ENCODE measurements around the gene NRG2. TPM values are rescaled to one million over a fixed set of nuclear protein-coding genes. Genes with fewer than 3 reads are reported as not detected.

NRG2 gene
- total and polyA plus RNA-seq, 2 experiments from 2014 or later, result 13.5 to 20.7 TPM

DNA sequence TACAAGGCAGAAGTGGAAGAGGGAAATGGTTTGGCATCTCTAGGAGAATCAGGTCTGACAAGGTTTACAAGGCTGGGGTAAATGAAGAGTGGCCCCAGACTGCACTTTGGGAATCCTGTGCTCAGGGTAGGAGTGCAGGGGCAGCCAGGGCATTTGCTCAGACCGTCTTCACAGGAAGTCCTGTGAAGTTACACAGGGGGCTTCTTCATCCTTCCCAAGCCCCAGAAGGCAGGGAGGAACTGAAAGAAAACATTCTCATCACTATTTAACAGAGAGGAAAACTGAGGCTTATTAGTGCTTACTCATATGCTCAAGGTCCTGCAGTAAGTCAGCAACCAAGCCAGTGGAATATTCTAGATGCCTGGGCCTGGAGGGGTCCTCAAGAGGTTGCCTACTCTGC is 80.7 kb downstream of the NRG2 start:
- H3K4me3 ChIP-seq, result no peak overlapping the region

DNA sequence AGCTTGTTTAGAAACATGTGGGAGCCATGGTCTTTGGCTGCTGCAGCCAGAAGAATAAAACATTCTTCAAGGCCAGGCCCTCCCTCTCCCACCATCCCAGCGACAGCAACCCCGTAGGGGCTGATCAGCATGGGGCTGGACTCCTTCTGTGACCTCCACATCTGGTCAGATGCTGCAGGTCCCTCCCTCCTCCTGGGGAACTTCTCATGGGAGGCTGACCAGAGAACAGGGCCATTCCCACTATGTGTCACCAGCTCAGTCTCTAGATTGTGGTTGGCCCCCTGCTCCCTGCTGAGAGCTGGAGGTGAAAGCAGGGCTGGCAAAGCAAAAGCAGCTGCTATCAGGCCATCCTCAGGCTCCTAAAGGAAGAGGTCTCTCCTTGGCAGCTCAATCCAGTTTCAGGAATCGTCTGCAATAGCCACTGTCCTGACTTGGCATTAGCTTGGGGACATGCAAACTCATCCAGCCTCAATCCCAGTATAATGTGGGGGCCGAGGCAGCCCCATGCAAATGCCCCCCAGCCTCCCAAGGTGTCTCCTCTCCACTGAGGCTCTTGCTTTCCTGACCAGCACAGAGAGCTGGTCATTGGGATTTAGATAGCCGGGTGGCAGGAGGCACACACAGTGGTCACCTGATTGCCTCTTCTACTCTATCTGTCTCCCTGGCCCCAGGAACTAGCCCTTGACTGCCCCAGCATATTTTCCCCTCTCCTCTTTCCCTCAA is 81.5 kb downstream of the NRG2 start:
- Histone ChIP-seq H3K9me3 (ENCODE audit: low read depth) (no peaks in the 10 kb centered on the region), H3K27me3 (no peaks in the 10 kb centered on the region), H3K27ac (no peak overlapping the region), H3K4me3 (no peak overlapping the region), H3K4me1 (ENCODE audit: low read depth) (peaks cover 8% of the 10 kb centered on the region), H3K36me3 (no peaks in the 10 kb centered on the region)
- no peak for DNase-seq (ENCODE audit: low read depth in 1 of 2, low spot score in 1 of 2)
- TF ChIP-seq, protein P1, sequence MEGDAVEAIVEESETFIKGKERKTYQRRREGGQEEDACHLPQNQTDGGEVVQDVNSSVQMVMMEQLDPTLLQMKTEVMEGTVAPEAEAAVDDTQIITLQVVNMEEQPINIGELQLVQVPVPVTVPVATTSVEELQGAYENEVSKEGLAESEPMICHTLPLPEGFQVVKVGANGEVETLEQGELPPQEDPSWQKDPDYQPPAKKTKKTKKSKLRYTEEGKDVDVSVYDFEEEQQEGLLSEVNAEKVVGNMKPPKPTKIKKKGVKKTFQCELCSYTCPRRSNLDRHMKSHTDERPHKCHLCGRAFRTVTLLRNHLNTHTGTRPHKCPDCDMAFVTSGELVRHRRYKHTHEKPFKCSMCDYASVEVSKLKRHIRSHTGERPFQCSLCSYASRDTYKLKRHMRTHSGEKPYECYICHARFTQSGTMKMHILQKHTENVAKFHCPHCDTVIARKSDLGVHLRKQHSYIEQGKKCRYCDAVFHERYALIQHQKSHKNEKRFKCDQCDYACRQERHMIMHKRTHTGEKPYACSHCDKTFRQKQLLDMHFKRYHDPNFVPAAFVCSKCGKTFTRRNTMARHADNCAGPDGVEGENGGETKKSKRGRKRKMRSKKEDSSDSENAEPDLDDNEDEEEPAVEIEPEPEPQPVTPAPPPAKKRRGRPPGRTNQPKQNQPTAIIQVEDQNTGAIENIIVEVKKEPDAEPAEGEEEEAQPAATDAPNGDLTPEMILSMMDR (IDR thresholded peaks at IDR 0.05; ENCODE audit: low read depth, low read length), result no peak

More for the DNA sequence above, 80.7 kb downstream of the NRG2 start:
- Histone ChIP-seq H3K9me3 (ENCODE audit: low read depth) (no peaks in the 10 kb centered on the region), H3K36me3 (no peaks in the 10 kb centered on the region), H3K27ac (no peak overlapping the region), H3K4me1 (ENCODE audit: low read depth) (peaks cover 8% of the 10 kb centered on the region), H3K27me3 (no peaks in the 10 kb centered on the region)
- TF ChIP-seq, protein P1 (IDR thresholded peaks at IDR 0.05; ENCODE audit: low read depth, low read length), result no peak
- DNase-seq (ENCODE audit: low read depth in 1 of 2, low spot score in 1 of 2), result no peak

- TF ChIP-seq, protein P1 (IDR thresholded peaks at IDR 0.05; ENCODE audit: low read depth, low read length), result no peak
- Histone ChIP-seq H3K27ac (no peak overlapping the region), H3K36me3 (no peaks in the 10 kb centered on the region), H3K4me1 (ENCODE audit: low read depth) (peaks cover 10% of the 10 kb centered on the region), H3K27me3 (no peaks in the 10 kb centered on the region), H3K9me3 (ENCODE audit: low read depth) (no peaks in the 10 kb centered on the region), H3K4me3 (no peak overlapping the region)
- DNase-seq (ENCODE audit: low read depth in 1 of 2, low spot score in 1 of 2), result no peak
These were observed 82.2 kb downstream of the NRG2 start for GRCh38 chr5:139960723-139961383.

DNA sequence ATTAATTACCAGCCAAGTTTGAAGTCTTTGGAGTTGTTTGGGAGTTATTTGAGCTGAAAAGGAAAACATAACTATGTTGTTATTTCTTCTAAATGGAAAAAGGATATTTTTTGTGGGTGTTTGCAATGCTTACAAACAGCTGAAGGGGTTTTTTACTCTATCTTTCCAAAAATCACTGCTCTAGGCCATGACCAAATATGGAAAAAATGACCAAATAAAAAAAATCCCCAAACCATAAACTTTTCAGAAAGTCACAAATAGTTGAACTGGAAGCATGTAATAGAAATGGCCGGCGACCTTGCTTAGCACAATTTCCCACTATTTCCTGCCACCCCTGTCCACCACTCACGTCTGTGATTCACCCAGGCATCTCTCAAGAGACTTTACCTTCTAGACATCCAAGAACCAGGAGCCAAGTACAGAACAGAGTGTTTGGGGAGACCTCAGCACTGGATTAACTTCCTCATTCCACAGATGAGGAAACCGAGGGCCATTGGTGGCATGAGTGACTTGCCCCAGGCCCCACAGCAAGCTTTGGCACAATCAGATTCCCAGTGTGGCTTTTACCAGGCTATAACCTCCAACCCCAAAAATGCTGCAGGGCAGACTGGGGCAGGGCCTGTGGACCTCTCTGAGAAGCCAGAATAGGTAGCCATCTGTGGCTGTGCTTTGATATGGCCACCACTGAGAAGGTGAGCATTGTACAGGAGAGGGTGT is 84.5 kb downstream of the NRG2 start:
- Histone ChIP-seq H3K4me3 (no peak overlapping the region), H3K4me1 (ENCODE audit: low read depth) (peaks cover 32% of the 10 kb centered on the region), H3K27me3 (no peaks in the 10 kb centered on the region), H3K9me3 (ENCODE audit: low read depth) (no peaks in the 10 kb centered on the region), H3K27ac (no peak overlapping the region), H3K36me3 (no peaks in the 10 kb centered on the region)
- TF ChIP-seq, protein P1 (IDR thresholded peaks at IDR 0.05; ENCODE audit: low read depth, low read length), result no peak
- DNase-seq (ENCODE audit: low read depth in 1 of 2, low spot score in 1 of 2), result no peak

DNA sequence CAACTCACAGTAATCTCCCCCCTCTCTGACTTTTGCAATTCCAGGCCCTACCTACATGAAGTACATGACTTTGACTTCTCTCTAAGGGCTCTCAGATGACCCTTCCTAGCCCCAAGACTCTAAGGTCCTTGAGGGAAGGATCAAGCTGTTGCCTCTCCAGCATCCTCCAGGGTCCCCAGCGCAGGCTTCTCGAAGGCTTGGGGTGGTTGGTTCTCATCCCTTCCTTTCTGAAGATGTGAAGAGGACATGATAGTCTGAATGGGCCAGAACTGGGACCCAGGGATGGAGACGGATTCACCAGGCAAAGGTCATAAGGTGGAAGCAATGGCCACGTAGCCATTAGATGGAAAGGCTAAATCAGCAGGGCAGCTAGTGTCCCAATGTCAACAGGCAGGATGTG is 86.8 kb downstream of the NRG2 start:
- H3K27ac ChIP-seq, result no peak overlapping the region
- DNase-seq (ENCODE audit: low read depth in 1 of 2, low spot score in 1 of 2), result no peak
- TF ChIP-seq, protein P1 (IDR thresholded peaks at IDR 0.05; ENCODE audit: low read depth, low read length), result no peak
- no peak overlapping the region for H3K4me3 ChIP-seq
- no peaks in the 10 kb centered on the region for H3K36me3 ChIP-seq
- no peaks in the 10 kb centered on the region for H3K27me3 ChIP-seq
- H3K4me1 ChIP-seq (ENCODE audit: low read depth), result peaks cover 35% of the 10 kb centered on the region
- no peaks in the 10 kb centered on the region for H3K9me3 ChIP-seq (ENCODE audit: low read depth)

Data from cardiac muscle cell (in vitro differentiated cells and primary cell).